Neural cell (in vitro differentiated cells): ENCODE data around the gene FXYD6. TPM values are rescaled to one million over a fixed set of nuclear protein-coding genes. Genes with fewer than 3 reads are reported as not detected.

Experiments used
- H2AFZ ChIP-seq: fragments of 200-600, 300-800 bp; sonication (generic), shearing (Covaris generic); 2 replicates; pipeline ENCODE4 v1.6.0; 2014; ENCODE audit warnings: low read depth, mild to moderate bottlenecking, antibody characterized with exemption, low read length, moderate library complexity
- H3F3A ChIP-seq: fragments of 200-600 bp; shearing (Covaris generic); 2 replicates; pipeline ENCODE4 v1.6.1; 2016; ENCODE audit warnings: mild to moderate bottlenecking, moderate library complexity, mixed read lengths, antibody characterized with exemption, low read length; ENCODE audit not compliant: insufficient read depth, poor library complexity, severe bottlenecking
- H3K27ac ChIP-seq: fragments of 200-600, 300-800 bp; sonication (generic), shearing (Covaris generic); 2 replicates; pipeline ENCODE4 v1.5.1; 2014; ENCODE audit warnings: mild to moderate bottlenecking, low read length, moderate library complexity
- H3K27me3 ChIP-seq: fragments of 300-800, 200-600 bp; sonication (generic), shearing (Covaris generic); 2 replicates; pipeline ENCODE4 v1.6.0; 2014; ENCODE audit warnings: mild to moderate bottlenecking, low read depth, low read length, moderate library complexity; ENCODE audit not compliant: insufficient read depth
- H3K36me3 ChIP-seq: fragments of 300-800, 200-600 bp; sonication (generic), shearing (Covaris generic); 2 replicates; pipeline ENCODE4 v1.5.1; 2014; ENCODE audit warnings: mild to moderate bottlenecking, antibody characterized with exemption, low read length, moderate library complexity; ENCODE audit not compliant: insufficient read depth
- H3K4me2 ChIP-seq: fragments of 300-800, 200-600 bp; sonication (generic), shearing (Covaris generic); 2 replicates; pipeline ENCODE4 v1.6.0; 2014; ENCODE audit warnings: mild to moderate bottlenecking, low read length
- H3K4me3 ChIP-seq: fragments of 300-800, 200-600 bp; sonication (generic), shearing (Covaris generic); 2 replicates; pipeline ENCODE4 v1.5.1; 2014; ENCODE audit warnings: mild to moderate bottlenecking, low read length, moderate library complexity
- H3K79me2 ChIP-seq: fragments of 200-600 bp; shearing (Covaris generic); replicated peaks from 2 replicates; pipeline ENCODE4 v1.6.0; 2014; ENCODE audit warnings: mild to moderate bottlenecking, low read length, moderate library complexity; ENCODE audit not compliant: insufficient read depth
- H3K9ac ChIP-seq: fragments of 300-800, 200-600 bp; sonication (generic), shearing (Covaris generic); 2 replicates; pipeline ENCODE4 v1.6.1; 2016; ENCODE audit warnings: mild to moderate bottlenecking, low read length, mixed read lengths
- H3K9me2 ChIP-seq: fragments of 200-600 bp; shearing (Covaris generic); 2 replicates; pipeline ENCODE4 v1.6.1; 2016; ENCODE audit warnings: mild to moderate bottlenecking, low read length, mixed read lengths; ENCODE audit not compliant: insufficient read depth
- H3K9me3 ChIP-seq: fragments of 200-600, 300-800 bp; sonication (generic), shearing (Covaris generic); 2 replicates; pipeline ENCODE4 v1.6.1; 2016; ENCODE audit warnings: mild to moderate bottlenecking, mixed run types, low read length, moderate library complexity, mixed read lengths
- H4K20me1 ChIP-seq: fragments of 200-600 bp; shearing (Covaris generic); 2 replicates; pipeline ENCODE4 v1.6.1; 2016; ENCODE audit warnings: mild to moderate bottlenecking, mixed run types; ENCODE audit not compliant: insufficient read depth
- EP300 ChIP-seq: fragments of 450-650 bp; conservative IDR thresholded peaks from 2 replicates; pipeline ENCODE4 v1.6.1; 2014; ENCODE audit warnings: antibody characterized with exemption, mild to moderate bottlenecking, moderate library complexity; ENCODE audit not compliant: poor library complexity, severe bottlenecking
- EZH2 ChIP-seq: fragments of 200-600, 300-800 bp; shearing (Covaris generic), sonication (generic); IDR thresholded peaks from 2 replicates; pipeline ENCODE4 v1.6.1; 2014; ENCODE audit warnings: antibody characterized with exemption, low read length, borderline replicate concordance, mild to moderate bottlenecking; ENCODE audit not compliant: insufficient read depth, poor library complexity, severe bottlenecking
- MXI1 ChIP-seq: fragments of 450-650 bp; conservative IDR thresholded peaks from 2 replicates; pipeline ENCODE4 v1.6.1; 2014; ENCODE audit warnings: antibody characterized with exemption, mild to moderate bottlenecking; ENCODE audit not compliant: poor library complexity, severe bottlenecking
- POLR2AphosphoS5 ChIP-seq: IDR thresholded peaks from 2 replicates; pipeline ENCODE4 v1.6.1; 2012
- RAD21 ChIP-seq: fragments of 450-650 bp; conservative IDR thresholded peaks from 2 replicates; pipeline ENCODE4 v1.6.1; 2014; ENCODE audit warnings: antibody characterized with exemption, mild to moderate bottlenecking, moderate library complexity
- SMC3 ChIP-seq: fragments of 450-650 bp; conservative IDR thresholded peaks from 2 replicates; pipeline ENCODE4 v1.6.1; 2014; ENCODE audit warnings: antibody characterized with exemption, mild to moderate bottlenecking, moderate library complexity; ENCODE audit not compliant: poor library complexity
- TAF1 ChIP-seq: IDR thresholded peaks from 2 replicates; pipeline ENCODE4 v1.6.1; 2012; ENCODE audit warnings: low read depth
- polyA plus RNA-seq: library from polyadenylated mRNA; depleted of rRNA; stranded (reverse); fragments of >200 nt; gene quantifications from 2 replicates; pipeline ENCODE4 v1.2.3, GENCODE V29; 2014
- TF ChIP-seq, protein P1 (sequence below): IDR thresholded peaks from 2 replicates; pipeline ENCODE4 v1.6.1; 2012; ENCODE audit warnings: borderline replicate concordance
- TF ChIP-seq, protein P2 (sequence below): fragments of 450-650 bp; IDR thresholded peaks from 2 replicates; pipeline ENCODE4 v1.5.1; 2014; ENCODE audit warnings: antibody characterized with exemption, mild to moderate bottlenecking, moderate library complexity; ENCODE audit not compliant: poor library complexity, severe bottlenecking

The FXYD6 gene
- polyA plus RNA-seq, 1 donor from 2014 or later, result 218 TPM

DNA sequence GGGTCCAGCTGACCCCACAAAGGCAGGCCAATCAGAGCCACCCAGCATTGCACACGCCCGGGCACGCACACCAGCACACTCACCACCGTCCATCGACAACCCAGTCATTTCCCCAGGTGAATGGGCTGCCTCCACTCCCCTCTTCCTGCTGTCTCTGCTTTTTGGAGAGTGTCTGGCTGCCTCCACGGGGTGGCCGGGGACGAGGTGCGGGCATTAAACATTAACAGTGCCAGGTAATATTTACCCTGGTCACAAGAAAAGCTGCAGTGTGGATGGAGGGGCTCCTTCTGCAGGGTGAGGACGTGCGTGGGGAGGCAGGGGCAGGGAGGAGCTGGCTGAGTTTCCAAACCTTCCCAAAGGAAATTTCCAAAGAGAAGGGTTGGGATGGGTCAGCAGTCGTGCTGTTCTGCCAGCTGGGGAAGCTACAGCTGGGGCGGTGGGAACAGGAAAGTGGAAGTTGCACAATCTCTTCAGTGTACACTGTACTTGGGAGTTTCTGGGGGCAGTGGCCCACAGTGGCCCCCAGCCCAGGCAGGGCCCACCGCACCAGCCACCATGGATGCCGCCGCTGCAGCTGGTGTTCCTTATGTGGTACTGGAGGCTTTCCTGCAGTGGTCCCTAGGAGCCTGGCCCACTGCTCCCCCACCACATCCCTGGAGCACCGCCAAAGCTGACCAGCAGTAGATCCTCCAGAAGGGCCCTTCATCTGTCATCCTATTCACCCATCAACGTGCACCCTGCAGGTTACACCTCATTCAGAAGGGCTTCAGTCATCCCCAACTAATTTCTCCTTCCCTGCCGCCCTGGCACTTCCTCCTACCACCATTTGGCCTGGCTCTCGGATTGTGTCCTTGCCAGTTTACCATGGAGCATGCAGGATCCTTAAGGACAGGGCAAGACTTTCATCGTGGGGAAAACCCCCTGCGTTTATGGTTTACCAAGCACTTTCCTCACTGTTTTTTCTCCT, 51.6 kb downstream of the FXYD6 start, which contains the start of gene FXYD2:
TSS of gene FXYD2 (minus strand) at position 174 of the 967 bp plus-strand sequence. CDS start at position 108, 66 bp downstream.
- H2AFZ ChIP-seq, result no peak within 1 kb of the TSS
- H3K36me3 ChIP-seq, result no peaks in the 10 kb centered on the region
- no peaks in the 10 kb centered on the region for H3K79me2 ChIP-seq
- no peaks in the 10 kb centered on the region for H3K9me2 ChIP-seq
- H3F3A ChIP-seq, result no peaks in the 10 kb centered on the region
- no peaks in the 10 kb centered on the region for H3K9me3 ChIP-seq
- no peak within 1 kb of the TSS for H3K4me2 ChIP-seq
- H4K20me1 ChIP-seq, result no peaks in the 10 kb centered on the region
- H3K27me3 ChIP-seq, result no peaks in the 10 kb centered on the region
- TF ChIP-seq MXI1, result no peak
- TF ChIP-seq TAF1, result no peak
- no peak for TF ChIP-seq SMC3
- no peak for TF ChIP-seq EZH2
- TF ChIP-seq, protein P1, sequence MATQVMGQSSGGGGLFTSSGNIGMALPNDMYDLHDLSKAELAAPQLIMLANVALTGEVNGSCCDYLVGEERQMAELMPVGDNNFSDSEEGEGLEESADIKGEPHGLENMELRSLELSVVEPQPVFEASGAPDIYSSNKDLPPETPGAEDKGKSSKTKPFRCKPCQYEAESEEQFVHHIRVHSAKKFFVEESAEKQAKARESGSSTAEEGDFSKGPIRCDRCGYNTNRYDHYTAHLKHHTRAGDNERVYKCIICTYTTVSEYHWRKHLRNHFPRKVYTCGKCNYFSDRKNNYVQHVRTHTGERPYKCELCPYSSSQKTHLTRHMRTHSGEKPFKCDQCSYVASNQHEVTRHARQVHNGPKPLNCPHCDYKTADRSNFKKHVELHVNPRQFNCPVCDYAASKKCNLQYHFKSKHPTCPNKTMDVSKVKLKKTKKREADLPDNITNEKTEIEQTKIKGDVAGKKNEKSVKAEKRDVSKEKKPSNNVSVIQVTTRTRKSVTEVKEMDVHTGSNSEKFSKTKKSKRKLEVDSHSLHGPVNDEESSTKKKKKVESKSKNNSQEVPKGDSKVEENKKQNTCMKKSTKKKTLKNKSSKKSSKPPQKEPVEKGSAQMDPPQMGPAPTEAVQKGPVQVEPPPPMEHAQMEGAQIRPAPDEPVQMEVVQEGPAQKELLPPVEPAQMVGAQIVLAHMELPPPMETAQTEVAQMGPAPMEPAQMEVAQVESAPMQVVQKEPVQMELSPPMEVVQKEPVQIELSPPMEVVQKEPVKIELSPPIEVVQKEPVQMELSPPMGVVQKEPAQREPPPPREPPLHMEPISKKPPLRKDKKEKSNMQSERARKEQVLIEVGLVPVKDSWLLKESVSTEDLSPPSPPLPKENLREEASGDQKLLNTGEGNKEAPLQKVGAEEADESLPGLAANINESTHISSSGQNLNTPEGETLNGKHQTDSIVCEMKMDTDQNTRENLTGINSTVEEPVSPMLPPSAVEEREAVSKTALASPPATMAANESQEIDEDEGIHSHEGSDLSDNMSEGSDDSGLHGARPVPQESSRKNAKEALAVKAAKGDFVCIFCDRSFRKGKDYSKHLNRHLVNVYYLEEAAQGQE, result no peak
- no peak for TF ChIP-seq RAD21
- TF ChIP-seq, protein P2, sequence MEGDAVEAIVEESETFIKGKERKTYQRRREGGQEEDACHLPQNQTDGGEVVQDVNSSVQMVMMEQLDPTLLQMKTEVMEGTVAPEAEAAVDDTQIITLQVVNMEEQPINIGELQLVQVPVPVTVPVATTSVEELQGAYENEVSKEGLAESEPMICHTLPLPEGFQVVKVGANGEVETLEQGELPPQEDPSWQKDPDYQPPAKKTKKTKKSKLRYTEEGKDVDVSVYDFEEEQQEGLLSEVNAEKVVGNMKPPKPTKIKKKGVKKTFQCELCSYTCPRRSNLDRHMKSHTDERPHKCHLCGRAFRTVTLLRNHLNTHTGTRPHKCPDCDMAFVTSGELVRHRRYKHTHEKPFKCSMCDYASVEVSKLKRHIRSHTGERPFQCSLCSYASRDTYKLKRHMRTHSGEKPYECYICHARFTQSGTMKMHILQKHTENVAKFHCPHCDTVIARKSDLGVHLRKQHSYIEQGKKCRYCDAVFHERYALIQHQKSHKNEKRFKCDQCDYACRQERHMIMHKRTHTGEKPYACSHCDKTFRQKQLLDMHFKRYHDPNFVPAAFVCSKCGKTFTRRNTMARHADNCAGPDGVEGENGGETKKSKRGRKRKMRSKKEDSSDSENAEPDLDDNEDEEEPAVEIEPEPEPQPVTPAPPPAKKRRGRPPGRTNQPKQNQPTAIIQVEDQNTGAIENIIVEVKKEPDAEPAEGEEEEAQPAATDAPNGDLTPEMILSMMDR, result no peak
- no peak for TF ChIP-seq EP300
- no peak for TF ChIP-seq POLR2AphosphoS5
- no peak within 1 kb of the TSS for H3K4me3 ChIP-seq
- H3K9ac ChIP-seq, result no peak within 1 kb of the TSS
- no peak within 1 kb of the TSS for H3K27ac ChIP-seq

DNA sequence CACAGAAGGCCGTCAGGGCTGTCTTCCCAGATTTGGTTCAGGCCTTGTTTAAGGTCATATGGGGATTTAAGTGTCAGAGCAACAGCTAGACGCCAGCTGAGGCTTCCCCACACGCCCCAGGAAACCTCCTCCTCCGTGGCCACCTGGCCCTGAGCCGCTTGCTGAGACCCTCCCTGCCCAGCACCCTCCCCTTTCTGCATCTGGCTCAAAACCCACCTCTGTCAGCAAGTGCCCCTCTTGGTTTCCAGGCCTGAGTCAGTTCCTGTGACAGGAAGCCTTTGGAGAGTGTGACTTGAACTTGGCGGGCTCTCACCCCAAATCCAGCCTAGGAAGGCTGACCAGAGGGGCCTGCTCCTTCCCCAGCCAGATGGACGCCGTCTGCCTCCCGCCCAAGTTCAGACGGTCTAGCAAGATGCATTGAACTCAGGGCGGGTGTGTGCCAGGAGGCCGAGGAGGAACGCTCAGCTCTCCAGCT, 52.5 kb downstream of the FXYD6 start:
- no peak overlapping the region for H3K4me3 ChIP-seq
- no peaks in the 10 kb centered on the region for H3K36me3 ChIP-seq
- no peak overlapping the region for H2AFZ ChIP-seq
- H3K27me3 ChIP-seq, result no peaks in the 10 kb centered on the region
- no peak overlapping the region for H3K9ac ChIP-seq
- no peak for TF ChIP-seq MXI1
- no peak for TF ChIP-seq RAD21
- no peak for TF ChIP-seq SMC3
- TF ChIP-seq, protein P1, result no peak
- no peak for TF ChIP-seq TAF1
- no peak for TF ChIP-seq EP300
- TF ChIP-seq EZH2, result no peak
- TF ChIP-seq, protein P2, result no peak
- TF ChIP-seq POLR2AphosphoS5, result no peak
- H3K4me2 ChIP-seq, result no peak overlapping the region
- H3F3A ChIP-seq, result no peaks in the 10 kb centered on the region
- no peaks in the 10 kb centered on the region for H3K9me2 ChIP-seq
- no peaks in the 10 kb centered on the region for H3K79me2 ChIP-seq
- no peaks in the 10 kb centered on the region for H4K20me1 ChIP-seq
- H3K27ac ChIP-seq, result no peak overlapping the region
- no peaks in the 10 kb centered on the region for H3K9me3 ChIP-seq
